GM04504 (cell line): Measurements from ENCODE around the gene EDEM3.
"Not testable (repeated sequence)": the region's sequence is repeated elsewhere in the genome, so short reads cannot be mapped to it uniquely, and the experiment has no call there.

ENCODE experiments used
- DNase-seq: peaks from one replicate; pipeline ENCODE4 v3.0.0-alpha.2; 2012; ENCODE audit warnings: low read depth

EDEM3 gene

DNA sequence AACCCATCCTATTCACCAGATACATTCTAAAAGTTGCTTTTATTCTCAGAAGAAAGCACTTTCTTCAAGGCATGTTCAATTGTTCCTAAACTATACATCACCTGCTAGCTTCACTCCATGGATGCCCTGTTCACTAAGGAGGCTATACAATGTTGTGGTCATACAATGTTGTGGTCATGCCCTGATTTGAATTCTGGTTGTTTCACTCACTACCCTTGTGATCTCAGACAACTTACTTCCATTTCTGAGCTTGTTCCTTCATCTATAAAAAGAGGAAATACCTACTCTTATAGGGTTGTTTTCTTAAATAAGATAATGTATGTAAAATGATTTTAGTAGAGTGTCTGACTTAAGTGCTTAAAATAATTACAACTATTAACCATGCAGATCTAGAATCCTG is 19.7 kb downstream of the EDEM3 start:
- no peak for DNase-seq

- no peak for DNase-seq
These were observed 29.8 kb downstream of the EDEM3 start for GRCh38 chr1:184724843-184725242.

- peak; percentile 7 for DNase-seq
These were observed 38.5 kb downstream of the EDEM3 start for GRCh38 chr1:184716158-184716557.

- DNase-seq = no peak
These were observed 45.2 kb downstream of the EDEM3 start for GRCh38 chr1:184709418-184709817.

- DNase-seq = no peak
These were observed 46.5 kb downstream of the EDEM3 start for GRCh38 chr1:184708084-184708676.

DNA sequence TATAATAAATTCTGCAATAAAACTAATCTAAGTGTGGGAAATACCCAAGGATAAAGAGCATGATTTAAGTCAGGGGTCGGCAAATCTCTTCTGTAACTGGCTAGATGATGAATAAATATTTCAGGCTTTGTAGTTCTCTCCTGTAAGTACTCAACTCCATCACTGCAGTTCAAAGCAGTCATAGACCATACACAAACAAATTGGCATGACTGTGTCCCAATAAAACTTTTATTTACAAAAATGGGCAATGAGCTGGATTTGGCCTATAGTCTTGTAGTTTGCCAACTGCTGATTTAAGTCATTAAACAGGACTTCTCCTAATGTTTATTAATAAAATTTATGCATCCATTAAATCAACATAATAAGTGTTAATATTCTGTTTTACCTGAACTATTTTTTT is 49.4 kb downstream of the EDEM3 start:
- DNase-seq = no peak

GRCh38 chr1:184701816-184702215 is 52.8 kb downstream of the EDEM3 start:
- DNase-seq = no peak

GRCh38 chr1:184698969-184699368 is 55.7 kb downstream of the EDEM3 start:
- DNase-seq = no peak

- no peak for DNase-seq
These were observed 56.6 kb downstream of the EDEM3 start for GRCh38 chr1:184698016-184698415.

DNA sequence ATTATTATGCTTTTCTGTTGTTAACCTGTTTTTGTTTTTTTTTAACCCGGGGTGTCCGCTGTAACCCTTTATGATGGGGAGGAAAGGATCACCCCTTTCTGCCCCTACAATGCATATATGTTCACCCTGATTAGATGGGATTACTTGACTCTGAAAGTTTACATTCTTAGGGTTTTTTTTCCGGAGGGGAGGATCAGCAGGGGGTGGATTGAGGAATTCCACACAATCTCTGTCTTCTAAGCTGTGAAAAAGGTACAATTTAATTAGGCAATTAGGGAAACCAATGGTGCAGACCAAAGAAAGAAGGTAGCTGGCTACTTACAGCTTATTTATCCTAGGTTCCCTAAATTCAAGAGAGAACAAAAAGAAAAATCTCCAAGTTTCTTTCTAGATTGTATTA is 58.3 kb downstream of the EDEM3 start:
- no peak for DNase-seq

- no peak for DNase-seq
These were observed 59.6 kb downstream of the EDEM3 start for GRCh38 chr1:184695023-184695422.

GRCh38 chr1:184693011-184693410 is 61.6 kb downstream of the EDEM3 start:
- no peak for DNase-seq

DNA sequence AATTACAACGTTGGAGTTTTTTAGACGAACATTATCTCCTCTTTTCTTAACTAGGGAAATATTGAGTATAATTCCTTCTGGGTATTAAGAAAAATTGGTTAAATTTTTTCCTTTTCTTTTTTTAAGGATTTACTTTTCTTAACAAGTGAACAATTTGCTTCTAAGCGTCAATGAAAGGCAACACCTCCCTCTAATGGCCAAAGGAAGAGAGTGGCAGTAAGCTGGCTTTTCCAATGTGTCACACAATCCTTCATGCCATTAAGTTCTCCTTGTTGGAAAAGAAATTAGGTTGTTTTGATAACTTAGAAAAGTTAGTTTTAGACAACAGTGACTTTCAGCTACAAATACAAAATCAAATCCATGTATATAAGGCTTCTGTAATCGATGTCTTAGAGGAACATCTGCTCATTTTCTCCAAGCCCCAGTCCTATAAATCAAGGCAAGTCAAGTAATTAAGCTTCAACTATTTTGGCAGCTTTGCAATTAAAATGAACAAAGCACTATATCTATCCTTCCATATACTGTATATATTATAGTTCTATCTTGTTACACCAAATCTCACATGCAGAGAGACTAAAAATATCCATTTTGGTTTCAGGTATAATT is 62.8 kb downstream of the EDEM3 start:
- peak; percentile 41 for DNase-seq

GRCh38 chr1:184686540-184686939 is 68.1 kb downstream of the EDEM3 start:
- DNase-seq = no peak

GRCh38 chr1:184685116-184685515 is 69.5 kb downstream of the EDEM3 start:
- DNase-seq = no peak

GRCh38 chr1:184684285-184685074 is 70.2 kb downstream of the EDEM3 start:
- no peak for DNase-seq

DNA sequence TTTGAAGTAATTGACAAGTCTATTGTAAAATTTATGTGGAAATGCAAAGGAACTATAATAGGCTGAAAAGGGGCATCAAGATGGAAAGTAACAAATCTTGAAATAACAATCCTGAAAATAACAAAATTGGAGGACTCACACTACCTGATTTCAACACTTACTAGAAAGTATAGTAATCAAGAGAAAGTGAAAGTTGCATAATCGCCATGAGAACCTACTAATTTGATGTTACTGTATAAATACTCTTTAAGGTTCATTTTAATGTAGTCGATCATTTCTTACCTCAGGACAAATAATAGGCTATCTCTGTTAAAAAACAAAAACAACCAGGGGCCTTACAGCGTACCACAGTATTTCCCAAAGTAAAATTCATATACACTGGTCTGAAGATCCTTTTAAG is 71.7 kb downstream of the EDEM3 start:
- DNase-seq = no peak

DNA sequence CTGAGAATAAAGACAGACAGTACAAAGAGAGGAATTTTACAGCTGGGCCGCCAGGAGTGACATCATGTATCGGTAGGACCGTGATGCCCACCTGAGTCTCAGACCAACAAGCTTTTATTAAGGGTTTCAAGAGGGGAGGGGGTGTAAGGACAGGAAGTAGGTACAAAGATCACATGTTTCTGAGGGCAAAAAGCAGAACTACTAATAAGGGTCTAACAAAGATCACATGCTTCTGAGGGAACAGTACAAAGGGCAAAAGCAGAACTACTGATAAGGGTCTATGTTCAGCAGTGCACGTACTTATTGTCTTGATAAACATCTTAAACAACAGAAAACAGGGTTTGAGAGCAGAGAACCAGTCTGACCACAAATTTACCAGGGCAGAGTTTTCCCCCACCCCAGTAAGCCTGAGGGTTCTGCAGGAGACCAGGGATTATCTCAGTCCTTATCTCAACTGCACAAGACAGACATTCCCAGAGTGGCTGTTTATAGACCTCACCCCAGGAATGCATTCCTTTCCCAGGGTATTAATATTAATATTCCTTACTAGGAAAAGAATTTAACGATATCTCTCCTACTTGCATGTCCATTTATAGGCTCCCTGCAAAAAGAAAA is 73.9 kb downstream of the EDEM3 start:
- not testable (repeated sequence) for DNase-seq

DNA sequence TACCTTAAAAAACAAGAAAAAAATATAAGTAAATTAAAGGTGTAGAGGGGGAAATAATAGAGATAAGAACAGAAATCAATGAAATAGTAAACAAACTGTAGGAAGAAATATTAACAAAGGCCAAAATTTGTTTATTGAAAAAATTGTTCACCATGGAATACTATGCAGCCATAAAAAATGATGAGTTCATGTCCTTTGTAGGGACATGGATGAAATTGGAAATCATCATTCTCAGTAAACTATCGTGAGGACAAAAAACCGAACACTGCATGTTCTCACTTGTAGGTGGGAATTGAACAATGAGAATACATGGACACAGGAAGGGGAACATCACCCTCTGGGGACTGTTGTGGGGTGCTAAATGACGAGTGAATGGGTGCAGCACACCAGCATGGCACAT is 75.2 kb downstream of the EDEM3 start:
- DNase-seq = not testable (repeated sequence)

DNA sequence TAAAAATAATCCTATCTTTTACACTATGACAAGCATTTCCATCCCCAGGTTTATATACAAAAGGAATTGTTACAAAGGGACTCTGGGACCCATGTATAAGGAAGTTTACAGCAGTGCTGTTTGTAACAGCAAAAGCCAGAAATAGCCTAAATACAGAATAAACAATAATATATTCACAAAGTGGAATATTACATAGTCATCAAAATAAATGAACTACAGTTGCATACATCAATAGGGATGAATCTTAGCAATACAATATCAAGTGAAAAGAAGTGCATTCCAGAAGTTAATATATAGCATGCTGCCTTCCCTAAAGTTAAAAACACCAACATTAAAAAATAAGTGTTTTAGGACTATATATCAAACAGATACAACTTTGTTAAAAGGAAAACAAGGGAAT is 77.3 kb downstream of the EDEM3 start:
- DNase-seq = no peak

DNA sequence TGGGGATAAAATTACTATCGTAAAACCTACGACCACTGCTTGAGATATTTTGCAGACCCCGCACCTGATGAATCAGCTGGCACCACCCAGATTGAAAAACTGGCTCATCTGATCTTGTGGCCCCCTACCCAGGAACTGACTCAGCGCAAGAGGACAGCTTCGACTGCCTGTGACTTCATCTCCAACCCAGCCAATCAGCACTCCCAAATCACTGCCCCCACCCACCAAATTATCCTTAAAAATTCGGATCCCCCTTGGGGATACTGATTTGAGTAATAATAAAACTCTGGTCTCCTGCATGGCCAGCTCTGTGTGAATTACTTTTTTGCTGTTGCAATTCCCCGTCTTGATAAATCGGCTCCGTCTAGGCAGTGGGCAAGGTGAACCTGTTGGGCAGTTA is 81.4 kb downstream of the EDEM3 start:
- DNase-seq = no peak

DNA sequence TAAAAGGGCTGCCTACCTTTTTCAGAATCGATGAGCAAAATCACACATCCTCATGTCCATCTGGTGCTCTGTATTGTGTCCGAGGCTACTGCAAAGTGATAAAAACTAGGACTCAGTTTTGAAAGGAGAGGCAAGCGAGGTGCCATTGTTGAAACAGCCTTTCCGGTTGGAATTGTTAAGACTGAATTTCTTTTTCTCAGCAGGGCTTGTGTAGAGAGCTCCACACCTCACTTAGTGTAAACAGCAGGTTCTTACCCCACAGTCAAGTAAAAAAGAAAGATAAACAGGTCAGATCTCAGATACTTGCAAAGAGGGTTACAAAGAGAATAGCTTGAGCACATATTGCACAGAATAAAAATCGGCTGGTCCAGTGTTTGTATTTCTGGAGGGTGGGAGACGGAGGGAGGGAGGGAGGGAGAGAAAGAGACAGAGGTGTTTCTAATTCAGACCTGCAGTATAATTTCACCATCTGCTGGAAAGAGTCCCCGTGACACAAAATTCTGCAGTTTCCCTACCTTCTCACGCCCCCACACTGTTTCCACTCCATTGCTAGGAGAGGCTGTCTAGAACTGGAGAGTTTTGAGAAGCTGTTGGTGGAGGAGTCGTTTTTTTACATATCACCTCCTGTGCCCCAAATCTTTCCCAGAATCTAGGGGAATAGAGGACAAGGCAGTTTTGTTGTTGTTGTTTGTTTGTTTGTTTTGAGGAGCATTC is 82.5 kb downstream of the EDEM3 start:
- no peak for DNase-seq
